Ishikawa (cell line): ENCODE results near the gene MOB3B.

Source experiments
- CEBPB ChIP-seq: IDR thresholded peaks from 2 replicates; pipeline ENCODE4 v1.6.1; 2012
- CREB1 ChIP-seq: IDR thresholded peaks from 2 replicates; pipeline ENCODE4 v1.6.1; 2012; ENCODE audit warnings: low read depth
- EGR1 ChIP-seq: IDR thresholded peaks from 2 replicates; pipeline ENCODE4 v1.6.1; 2012
- EP300 ChIP-seq: IDR thresholded peaks from 2 replicates; pipeline ENCODE4 v1.6.1; 2012; ENCODE audit warnings: borderline replicate concordance
- FOXM1 ChIP-seq: IDR thresholded peaks from 2 replicates; pipeline ENCODE4 v1.6.1; 2012; ENCODE audit warnings: low read depth, borderline replicate concordance
- NFIC ChIP-seq: IDR thresholded peaks from 2 replicates; pipeline ENCODE4 v1.6.1; 2012
- RAD21 ChIP-seq: IDR thresholded peaks from 2 replicates; pipeline ENCODE4 v1.6.1; 2012; ENCODE audit warnings: low read depth
- TAF1 ChIP-seq: IDR thresholded peaks from 2 replicates; pipeline ENCODE4 v1.6.1; 2012; ENCODE audit warnings: low read depth, mild to moderate bottlenecking
- TCF12 ChIP-seq: IDR thresholded peaks from 2 replicates; pipeline ENCODE4 v1.6.1; 2012; ENCODE audit warnings: low read depth
- TEAD4 ChIP-seq: IDR thresholded peaks from 2 replicates; pipeline ENCODE4 v1.6.1; 2012
- USF1 ChIP-seq: IDR thresholded peaks from 2 replicates; pipeline ENCODE4 v1.6.1; 2012
- YY1 ChIP-seq: IDR thresholded peaks from 2 replicates; pipeline ENCODE4 v1.6.1; 2012; ENCODE audit warnings: low read depth
- ZBTB7A ChIP-seq: IDR thresholded peaks from 2 replicates; pipeline ENCODE4 v1.6.1; 2012; ENCODE audit warnings: low read depth
- TF ChIP-seq, protein P1 (sequence below): IDR thresholded peaks from 2 replicates; pipeline ENCODE4 v1.6.1; 2012
- TF ChIP-seq, protein P2 (sequence below): IDR thresholded peaks from 2 replicates; pipeline ENCODE4 v1.6.1; 2012; ENCODE audit warnings: low read depth, mild to moderate bottlenecking

MOB3B gene

DNA sequence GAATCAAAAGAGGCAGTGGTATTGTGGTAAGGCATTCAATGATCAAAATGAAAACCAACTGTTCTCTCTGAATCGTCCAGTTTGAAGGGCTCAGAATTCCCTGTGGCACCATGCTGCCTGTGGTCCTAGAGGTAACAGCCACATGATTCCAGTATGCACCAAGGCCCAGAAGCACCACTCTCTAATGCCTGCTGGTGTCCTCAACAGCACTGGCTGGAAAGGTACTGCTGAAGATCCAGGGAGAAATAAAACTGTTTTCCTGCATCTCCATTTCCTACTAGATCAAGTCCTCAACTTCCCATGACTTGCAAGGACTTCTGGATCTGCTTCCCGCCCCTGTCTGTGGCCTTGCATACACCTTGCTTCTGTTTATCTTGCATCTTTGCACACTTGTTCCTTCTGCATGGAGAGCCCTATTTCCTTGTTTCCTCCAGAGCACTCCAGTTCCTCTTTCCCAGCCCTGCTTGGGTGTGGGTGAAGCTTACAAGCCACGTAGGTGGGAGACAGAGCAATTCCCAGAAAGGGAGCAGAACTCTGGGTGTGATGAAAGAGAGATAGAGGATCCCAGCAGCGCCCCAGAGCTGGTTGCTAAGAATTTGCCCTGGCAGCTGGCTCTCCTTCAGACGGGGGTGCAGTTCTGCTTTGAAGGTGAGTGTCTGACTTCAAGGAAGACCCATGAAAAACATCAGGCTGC is 191.6 kb downstream of the MOB3B start:
- TF ChIP-seq TAF1 (no peak), USF1 (no peak)

DNA sequence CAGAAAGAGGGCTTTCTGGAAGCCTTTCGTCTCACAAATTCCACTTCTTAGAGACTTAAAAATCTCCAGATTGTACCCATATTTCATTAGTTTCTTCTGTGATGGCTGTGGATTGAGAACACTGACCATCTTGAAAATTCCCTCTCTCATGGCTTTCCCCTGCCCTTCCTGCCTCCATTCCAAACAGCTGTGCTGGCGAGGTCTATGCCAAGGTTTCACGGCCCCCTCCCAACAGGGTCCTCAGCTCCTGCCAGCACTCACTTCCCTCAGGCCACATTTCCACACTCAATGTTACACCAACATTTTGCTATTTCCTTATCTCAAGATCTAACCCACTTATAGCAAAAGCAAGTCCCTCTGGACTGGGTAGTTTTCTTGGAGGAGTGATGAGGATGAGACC is 192.4 kb downstream of the MOB3B start:
- TF ChIP-seq USF1, result no peak
- no peak for TF ChIP-seq FOXM1
- TF ChIP-seq TAF1, result no peak

DNA sequence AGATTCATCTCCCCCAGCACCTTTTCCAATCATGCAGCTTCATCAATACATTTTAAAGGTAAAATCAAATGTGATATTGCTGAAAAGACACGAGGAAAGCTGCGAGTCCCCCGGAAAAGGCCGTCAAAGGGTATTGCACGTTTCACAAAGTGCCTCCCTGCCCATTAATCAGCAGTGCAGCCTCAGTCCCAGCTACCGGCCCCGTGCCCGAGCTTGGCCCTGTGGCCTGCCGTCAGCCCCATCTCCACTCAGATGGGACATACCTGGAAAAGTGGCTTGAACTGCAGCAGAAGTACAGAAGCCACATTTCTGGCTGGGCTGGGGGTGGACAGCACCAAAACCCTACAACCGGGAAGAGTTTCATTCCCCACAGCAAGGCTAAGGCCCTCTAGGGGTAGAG is 192.8 kb downstream of the MOB3B start:
- TF ChIP-seq FOXM1 (no peak), CEBPB (no peak), ZBTB7A (no peak), CREB1 (no peak), TAF1 (no peak), EP300 (no peak), TCF12 (no peak), RAD21 (no peak), NFIC (no peak), EGR1 (no peak)
- TF ChIP-seq, protein P1, sequence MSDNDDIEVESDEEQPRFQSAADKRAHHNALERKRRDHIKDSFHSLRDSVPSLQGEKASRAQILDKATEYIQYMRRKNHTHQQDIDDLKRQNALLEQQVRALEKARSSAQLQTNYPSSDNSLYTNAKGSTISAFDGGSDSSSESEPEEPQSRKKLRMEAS, result no peak

DNA sequence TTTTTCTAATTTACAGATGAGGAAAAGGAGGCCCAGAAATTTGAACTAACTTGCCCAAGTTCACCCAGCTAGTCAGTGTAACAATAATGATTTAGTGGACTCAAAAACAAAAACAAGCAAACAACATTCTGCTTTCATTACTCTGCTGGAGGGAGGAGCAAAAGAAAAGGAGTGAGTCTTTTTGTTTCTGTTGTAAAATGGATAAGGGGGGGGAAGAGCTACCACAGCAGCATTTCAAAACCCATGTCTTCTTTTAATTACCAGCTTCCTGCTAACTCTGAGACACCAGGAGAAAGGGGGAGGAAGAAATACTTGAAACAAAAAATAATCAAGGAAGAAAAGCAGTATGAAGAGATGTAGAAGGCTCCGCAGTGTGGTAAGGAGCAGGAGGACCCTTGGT is 193.5 kb downstream of the MOB3B start:
- TF ChIP-seq EGR1 (no peak), USF1 (no peak), TCF12 (no peak), ZBTB7A (no peak), TAF1 (no peak), NFIC (no peak)

DNA sequence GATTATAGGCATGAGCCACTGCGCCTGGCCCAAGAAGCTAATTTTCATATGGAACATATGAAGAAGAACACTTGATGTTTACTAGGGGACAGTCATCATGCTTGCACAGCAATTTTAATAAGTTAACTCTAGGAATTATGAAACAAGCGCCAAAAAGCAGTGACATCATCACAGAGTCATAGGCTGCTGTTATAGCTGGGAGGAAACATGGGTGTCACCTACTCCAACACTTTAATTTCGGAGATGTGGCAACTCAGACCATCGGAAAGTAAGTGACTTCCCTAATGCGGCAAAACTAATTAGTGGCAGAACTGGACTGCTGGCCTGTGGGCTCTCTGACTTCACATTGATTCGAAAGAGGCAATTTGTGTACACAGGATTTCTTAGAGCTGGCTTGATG is 194.5 kb downstream of the MOB3B start:
- TF ChIP-seq ZBTB7A (no peak), TEAD4 (no peak), TAF1 (no peak), USF1 (no peak), CREB1 (no peak), NFIC (no peak), FOXM1 (no peak), EP300 (no peak)
- TF ChIP-seq, protein P2, sequence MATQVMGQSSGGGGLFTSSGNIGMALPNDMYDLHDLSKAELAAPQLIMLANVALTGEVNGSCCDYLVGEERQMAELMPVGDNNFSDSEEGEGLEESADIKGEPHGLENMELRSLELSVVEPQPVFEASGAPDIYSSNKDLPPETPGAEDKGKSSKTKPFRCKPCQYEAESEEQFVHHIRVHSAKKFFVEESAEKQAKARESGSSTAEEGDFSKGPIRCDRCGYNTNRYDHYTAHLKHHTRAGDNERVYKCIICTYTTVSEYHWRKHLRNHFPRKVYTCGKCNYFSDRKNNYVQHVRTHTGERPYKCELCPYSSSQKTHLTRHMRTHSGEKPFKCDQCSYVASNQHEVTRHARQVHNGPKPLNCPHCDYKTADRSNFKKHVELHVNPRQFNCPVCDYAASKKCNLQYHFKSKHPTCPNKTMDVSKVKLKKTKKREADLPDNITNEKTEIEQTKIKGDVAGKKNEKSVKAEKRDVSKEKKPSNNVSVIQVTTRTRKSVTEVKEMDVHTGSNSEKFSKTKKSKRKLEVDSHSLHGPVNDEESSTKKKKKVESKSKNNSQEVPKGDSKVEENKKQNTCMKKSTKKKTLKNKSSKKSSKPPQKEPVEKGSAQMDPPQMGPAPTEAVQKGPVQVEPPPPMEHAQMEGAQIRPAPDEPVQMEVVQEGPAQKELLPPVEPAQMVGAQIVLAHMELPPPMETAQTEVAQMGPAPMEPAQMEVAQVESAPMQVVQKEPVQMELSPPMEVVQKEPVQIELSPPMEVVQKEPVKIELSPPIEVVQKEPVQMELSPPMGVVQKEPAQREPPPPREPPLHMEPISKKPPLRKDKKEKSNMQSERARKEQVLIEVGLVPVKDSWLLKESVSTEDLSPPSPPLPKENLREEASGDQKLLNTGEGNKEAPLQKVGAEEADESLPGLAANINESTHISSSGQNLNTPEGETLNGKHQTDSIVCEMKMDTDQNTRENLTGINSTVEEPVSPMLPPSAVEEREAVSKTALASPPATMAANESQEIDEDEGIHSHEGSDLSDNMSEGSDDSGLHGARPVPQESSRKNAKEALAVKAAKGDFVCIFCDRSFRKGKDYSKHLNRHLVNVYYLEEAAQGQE, result no peak

DNA sequence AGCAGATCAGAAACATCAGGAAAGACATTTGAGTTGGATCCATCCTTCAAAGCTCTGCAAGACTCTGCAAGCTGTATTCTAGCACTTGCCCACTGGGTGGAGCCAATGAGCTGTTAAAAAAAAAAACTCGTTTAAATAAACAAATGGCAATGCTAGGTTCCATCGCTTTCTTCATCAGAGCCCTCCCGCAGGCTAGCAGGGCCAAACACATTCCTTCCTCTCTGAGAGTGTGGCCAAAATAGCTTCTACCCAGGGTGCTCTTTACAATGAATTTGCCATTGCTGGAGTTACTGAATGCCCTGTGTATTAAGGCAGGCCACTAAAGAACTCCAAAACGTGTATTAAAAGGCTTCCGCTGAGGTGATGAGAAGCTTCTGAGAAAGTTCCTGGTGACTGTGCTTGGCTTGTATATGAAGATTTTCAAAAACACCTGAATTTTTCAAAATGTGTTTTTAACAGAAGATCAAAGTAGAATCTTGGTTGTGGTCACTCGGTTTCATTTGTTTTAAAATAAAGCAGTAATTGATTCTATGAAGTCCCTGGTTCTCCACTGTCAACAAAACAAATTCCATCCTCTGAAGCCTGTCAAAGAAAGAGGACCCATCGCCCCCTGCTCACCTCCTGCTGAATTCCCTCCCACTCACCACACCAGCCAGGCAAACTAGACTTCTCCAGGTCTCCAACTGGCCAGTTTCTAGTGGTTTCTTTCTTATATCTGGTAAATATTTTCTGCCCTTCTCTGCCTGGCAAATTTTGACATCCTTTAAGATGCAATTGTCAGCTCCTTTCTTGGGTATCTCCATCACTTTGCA is 196.2 kb downstream of the MOB3B start:
- TF ChIP-seq USF1 (no peak), RAD21 (peak; percentile 91), TEAD4 (peak; percentile 45), YY1 (no peak), EP300 (no peak), ZBTB7A (no peak), TAF1 (no peak), CREB1 (no peak), CEBPB (0 out of 2 replicates have a peak, but pooled peaks have one; percentile 3), FOXM1 (no peak), TCF12 (no peak), NFIC (no peak), EGR1 (no peak)
- TF ChIP-seq, protein P2, result no peak
- TF ChIP-seq, protein P1, result no peak
